Liver (tissue), 9 donors: ENCODE results near the gene NEK8. TPM values are rescaled to one million over a fixed set of nuclear protein-coding genes. Genes with fewer than 3 reads are reported as not detected.

ENCODE experiments used
- DNase-seq: peaks from one replicate; pipeline ENCODE4 v3.0.0-alpha.2; 2017; ENCODE audit warnings: low spot score
- H3K27ac ChIP-seq, 2 donors: one replicate each; pipeline ENCODE4 v1.7.0; 2013; ENCODE audit warnings: inconsistent platforms in 2 of 2, low read length in 2 of 2, control low read depth in 1 of 2, low read depth in 1 of 2, mild to moderate bottlenecking in 1 of 2
- H3K27me3 ChIP-seq, 4 donors: one replicate each; pipeline versions ENCODE4 v1.6.1 to v1.7.0; 2013; ENCODE audit warnings: low read length in 3 of 4, inconsistent platforms in 1 of 4, mild to moderate bottlenecking in 1 of 4, moderate library complexity in 1 of 4; ENCODE audit not compliant: control insufficient read depth in 4 of 4, insufficient read depth in 4 of 4
- H3K36me3 ChIP-seq, 4 donors: one replicate each; pipeline versions ENCODE4 v1.6.1 to v1.7.0; 2013; ENCODE audit warnings: low read length in 3 of 4, mild to moderate bottlenecking in 3 of 4, low read depth in 1 of 4, moderate library complexity in 1 of 4; ENCODE audit not compliant: control insufficient read depth in 4 of 4, insufficient read depth in 3 of 4
- H3K4me1 ChIP-seq, 4 donors: one replicate each; pipeline versions ENCODE4 v1.6.1 to v1.7.0; 2013; ENCODE audit warnings: low read length in 3 of 4, mild to moderate bottlenecking in 3 of 4, moderate library complexity in 1 of 4; ENCODE audit not compliant: control insufficient read depth in 4 of 4, insufficient read depth in 4 of 4
- H3K4me3 ChIP-seq, 3 donors: one replicate each; pipeline versions ENCODE4 v1.6.1 to v1.7.0; 2013; ENCODE audit warnings: low read length in 3 of 3, control low read depth in 1 of 3, low read depth in 1 of 3, mild to moderate bottlenecking in 1 of 3
- H3K9ac ChIP-seq, 2 donors: one replicate each; pipeline ENCODE4 v1.7.0; 2013; ENCODE audit warnings: low read length in 2 of 2, mild to moderate bottlenecking in 2 of 2, moderate library complexity in 2 of 2, control low read depth in 1 of 2, low read depth in 1 of 2
- H3K9me3 ChIP-seq, 4 donors: one replicate each; pipeline versions ENCODE4 v1.6.1 to v1.7.0; 2013; ENCODE audit warnings: low read length in 3 of 4; ENCODE audit not compliant: control insufficient read depth in 4 of 4
- ATF3 ChIP-seq: IDR thresholded peaks from 2 replicates; pipeline ENCODE4 v1.6.1; 2016; ENCODE audit warnings: antibody characterized with exemption
- CTCF ChIP-seq: fragments of 150-350 bp; IDR thresholded peaks from 2 replicates; pipeline ENCODE4 v1.5.1; 2017; ENCODE audit warnings: improper control_type of control experiment, low read depth, low read length; ENCODE audit not compliant: missing input control
- EGR1 ChIP-seq, 2 donors: IDR thresholded peaks; 2 replicates each; pipeline ENCODE4 v1.6.1; 2016 to 2018; ENCODE audit warnings: antibody characterized with exemption in 2 of 2, low read depth in 2 of 2
- FOXA1 ChIP-seq: IDR thresholded peaks from 2 replicates; pipeline ENCODE4 v1.6.1; 2016; ENCODE audit warnings: antibody characterized with exemption
- FOXA2 ChIP-seq: IDR thresholded peaks from 2 replicates; pipeline ENCODE4 v1.6.1; 2016; ENCODE audit warnings: antibody characterized with exemption
- GABPA ChIP-seq, 2 donors: IDR thresholded peaks in 1 of 2; conservative IDR thresholded peaks in 1 of 2; 2 replicates each; pipeline ENCODE4 v1.6.1; 2016; ENCODE audit warnings: antibody characterized with exemption in 2 of 2, mild to moderate bottlenecking in 1 of 2, moderate library complexity in 1 of 2
- HNF4A ChIP-seq, 2 donors: conservative IDR thresholded peaks; 2 replicates each; pipeline ENCODE4 v1.6.1; 2016; ENCODE audit warnings: antibody characterized with exemption in 2 of 2, mild to moderate bottlenecking in 2 of 2
- HNF4G ChIP-seq: IDR thresholded peaks from 2 replicates; pipeline ENCODE4 v1.6.1; 2016; ENCODE audit warnings: antibody characterized with exemption
- NR2F2 ChIP-seq: IDR thresholded peaks from 2 replicates; pipeline ENCODE4 v1.6.1; 2016; ENCODE audit warnings: antibody characterized with exemption
- RAD21 ChIP-seq, 2 donors: IDR thresholded peaks; 2 replicates each; pipeline ENCODE4 v1.6.1; 2016; ENCODE audit warnings: antibody characterized with exemption in 2 of 2, mild to moderate bottlenecking in 2 of 2
- REST ChIP-seq: IDR thresholded peaks from 2 replicates; pipeline ENCODE4 v1.6.1; 2016; ENCODE audit warnings: antibody characterized with exemption, mild to moderate bottlenecking
- SP1 ChIP-seq: IDR thresholded peaks from 2 replicates; pipeline ENCODE4 v1.6.1; 2018; ENCODE audit warnings: antibody characterized with exemption, mild to moderate bottlenecking
- TAF1 ChIP-seq: conservative IDR thresholded peaks from 2 replicates; pipeline ENCODE4 v1.6.1; 2016; ENCODE audit warnings: antibody characterized with exemption, mild to moderate bottlenecking
- YY1 ChIP-seq: IDR thresholded peaks from 2 replicates; pipeline ENCODE4 v1.6.1; 2016; ENCODE audit warnings: antibody characterized with exemption, mild to moderate bottlenecking
- WGBS: extraction: QIAGEN DNeasy Blood & Tissue Kit; methylation state at CpG from one replicate; pipeline ENCODE4 v1.1.7; 2013; 5-methylcytosine and 5-hydroxymethylcytosine counted together
- polyA plus RNA-seq, 2 donors: library from polyadenylated mRNA; stranded (reverse) in 1 of 2; unstranded in 1 of 2; fragments of 200-250 nt in 1 of 2; fragments of >200 nt in 1 of 2; fragmentation: Nextera tagmentation in 1 of 2; extraction: Ambion mirVana in 1 of 2; gene quantifications; one replicate each; pipeline versions ENCODE4 v1.2.1 to v1.2.3, GENCODE V29; 2013 to 2015
- total RNA-seq, 2 donors: library from RNA; depleted of rRNA; stranded (reverse); fragments of >200 nt; gene quantifications; one replicate each; pipeline ENCODE4 v1.2.3, GENCODE V29; 2014
- donor health status: healthy.
- donor health status: healthy.
- donor health status: healthy.
- donor health status: healthy.
- donor health status: healthy.

NEK8 gene
- total and polyA plus RNA-seq, 4 donors: 1.7 to 7.8 (median 4.5) TPM

GRCh38 chr17:28747801-28748750 lies 19.5 kb downstream of the NEK8 start (continued):
- TF ChIP-seq HNF4G (no peak), TAF1 (no peak), YY1 (no peak)

GRCh38 chr17:28748852-28749515 lies 20.4 kb downstream of the NEK8 start:
- no peaks in the 10 kb centered on the region for H3K27me3 ChIP-seq
- no peak for TF ChIP-seq SP1
- TF ChIP-seq HNF4A (conservative IDR thresholded peaks at IDR 0.05): no peak
- no peak for TF ChIP-seq FOXA1
- no peak for TF ChIP-seq EGR1 (IDR thresholded peaks at IDR 0.05; ENCODE audit: low read depth in 2 of 2)
- TF ChIP-seq TAF1: no peak
- no peak for TF ChIP-seq NR2F2
- TF ChIP-seq CTCF: no peak
- TF ChIP-seq FOXA2: no peak
- TF ChIP-seq REST: no peak
- no peak for TF ChIP-seq YY1
- no peak for TF ChIP-seq ATF3
- TF ChIP-seq RAD21 (IDR thresholded peaks at IDR 0.05): no peak
- TF ChIP-seq GABPA (IDR thresholded peaks at IDR 0.05 in 1 of 2, conservative IDR thresholded peaks at IDR 0.05 in 1 of 2): no peak
- H3K4me3 ChIP-seq: no peak overlapping the region
- no peak overlapping the region for H3K27ac ChIP-seq
- peaks cover 4 to 33% (median 22%) of the 10 kb centered on the region in 4 donors for H3K36me3 ChIP-seq
- no peak for DNase-seq
- peaks cover 12 to 41% (median 28%) of the 10 kb centered on the region in 4 donors for H3K4me1 ChIP-seq
- H3K9me3 ChIP-seq: no peaks in the 10 kb centered on the region
- WGBS: 69% methylated on average over 18 of the region's 18 CpGs
- no peak overlapping the region for H3K9ac ChIP-seq
